Endothelial cell of umbilical vein (primary cell): ENCODE data around the gene BMERB1. TPM values are rescaled to one million over a fixed set of nuclear protein-coding genes. Genes with fewer than 3 reads are reported as not detected.

Experiments used
- BruUV-seq: library from RNA; stranded (reverse); fragments of 400-500 nt; replicated peaks from 2 replicates; lab custom pipeline; 2021; lab: Mats Ljungman, UMichigan
- CTCF ChIA-PET: fragments of 300-600, 350-600 bp; sonication (Branson Sonifier 250); formaldehyde crosslinking; loops from one replicate; lab custom pipeline; 2021; ENCODE audit warnings: antibody characterized with exemption, inconsistent platforms; lab: Charles Lee
- POLR2A ChIA-PET: fragments of 300-600, 350-600 bp; sonication (Branson Sonifier 250); formaldehyde crosslinking; loops from one replicate; lab custom pipeline; 2021; ENCODE audit warnings: antibody characterized with exemption, inconsistent platforms; lab: Charles Lee
- DNase-seq: peaks from one replicate; pipeline ENCODE4 v3.0.0-alpha.2; 2011; ENCODE audit warnings: low read depth, low spot score
- FAIRE-seq: peaks from 2 replicates; lab custom pipeline; 2011; peaks lifted over from hg19 to GRCh38; lab: Jason Lieb, UNC
- H2AFZ ChIP-seq: 2 replicates; pipeline ENCODE4 v1.6.0; 2012; ENCODE audit warnings: low read depth, low read length, control low read depth, inconsistent platforms
- H3K27ac ChIP-seq: 2 replicates; pipeline ENCODE4 v1.5.1; 2011; ENCODE audit warnings: low read depth, mild to moderate bottlenecking, control low read depth, low read length, moderate library complexity; ENCODE audit not compliant: insufficient read depth
- H3K27me3 ChIP-seq, 2 experiments: 2 replicates each; pipeline versions ENCODE4 v1.6.0 to v1.6.1; 2011; ENCODE audit warnings: low read length in 2 of 2, mixed read lengths in 1 of 2; ENCODE audit not compliant: control insufficient read depth in 2 of 2, insufficient read depth in 2 of 2
- H3K36me3 ChIP-seq, 2 experiments: 2 replicates in 1 of 2; 3 replicates in 1 of 2; pipeline ENCODE4 v1.5.1; 2011; ENCODE audit warnings: low read length in 2 of 2, mild to moderate bottlenecking in 1 of 2, moderate library complexity in 1 of 2; ENCODE audit not compliant: control insufficient read depth in 2 of 2, insufficient read depth in 2 of 2; ENCODE audit errors: extremely low read depth in 1 of 2
- H3K4me1 ChIP-seq: 3 replicates; pipeline ENCODE4 v1.5.1; 2011; ENCODE audit warnings: mild to moderate bottlenecking, low read length; ENCODE audit not compliant: control insufficient read depth, insufficient read depth; ENCODE audit errors: extremely low read depth
- H3K4me2 ChIP-seq: 2 replicates; pipeline ENCODE4 v1.6.1; 2011; ENCODE audit warnings: low read length, control low read depth, mixed read lengths; ENCODE audit not compliant: insufficient read depth
- H3K4me3 ChIP-seq, 3 experiments: fragments of 200-600 bp in 1 of 3; sonication (generic), shearing (Covaris generic) in 1 of 3; replicated peaks in 1 of 3; 2 replicates each; pipeline ENCODE4 v1.5.1; 2011 to 2016; ENCODE audit warnings: control low read depth in 3 of 3, low read length in 3 of 3, mild to moderate bottlenecking in 2 of 3, inconsistent platforms in 1 of 3, low read depth in 1 of 3, moderate library complexity in 1 of 3; ENCODE audit not compliant: insufficient read depth in 1 of 3
- H3K79me2 ChIP-seq: 2 replicates; pipeline ENCODE4 v1.6.0; 2012; ENCODE audit warnings: low read length, inconsistent platforms; ENCODE audit not compliant: control insufficient read depth, insufficient read depth
- H3K9ac ChIP-seq: replicated peaks from 2 replicates; pipeline ENCODE3; 2011; ENCODE audit warnings: low read length, control low read depth; ENCODE audit not compliant: insufficient read depth; ENCODE audit errors: extremely low read depth
- H3K9me1 ChIP-seq: replicated peaks from 3 replicates; pipeline ENCODE4 v1.6.0; 2011; ENCODE audit warnings: mild to moderate bottlenecking, low read length; ENCODE audit not compliant: control insufficient read depth, insufficient read depth; ENCODE audit errors: extremely low read depth
- H3K9me3 ChIP-seq: replicated peaks from 2 replicates; pipeline ENCODE4 v1.5.1; 2012; ENCODE audit warnings: low read length, inconsistent platforms; ENCODE audit not compliant: control insufficient read depth, insufficient read depth
- H4K20me1 ChIP-seq: replicated peaks from 2 replicates; pipeline ENCODE3; 2011; ENCODE audit warnings: mild to moderate bottlenecking, low read length; ENCODE audit not compliant: control insufficient read depth, insufficient read depth; ENCODE audit errors: extremely low read depth
- FOS ChIP-seq: IDR thresholded peaks from 2 replicates; pipeline ENCODE4 v1.6.1; 2011; ENCODE audit warnings: mild to moderate bottlenecking, low read length, moderate library complexity, borderline replicate concordance; ENCODE audit not compliant: insufficient read depth
- GATA2 ChIP-seq: IDR thresholded peaks from 2 replicates; pipeline ENCODE4 v1.7.0; 2011; ENCODE audit warnings: low read depth, mild to moderate bottlenecking, moderate library complexity, mixed read lengths, low read length; ENCODE audit not compliant: insufficient read length, insufficient read depth
- JUN ChIP-seq: IDR thresholded peaks from 2 replicates; pipeline ENCODE4 v1.6.1; 2011; ENCODE audit warnings: borderline replicate concordance, low read depth; ENCODE audit not compliant: insufficient read length, insufficient read depth
- MYC ChIP-seq: IDR thresholded peaks from one replicate; pipeline ENCODE4 v1.6.1; 2011; ENCODE audit warnings: mild to moderate bottlenecking, low read depth, low read length
- POLR2A ChIP-seq: IDR thresholded peaks from 2 replicates; pipeline ENCODE4 v1.6.1; 2012; ENCODE audit warnings: low read depth, mild to moderate bottlenecking, control low read depth, low read length
- POLR2AphosphoS5 ChIP-seq: IDR thresholded peaks from 2 replicates; pipeline ENCODE4 v1.6.1; 2012; ENCODE audit warnings: low read depth, mild to moderate bottlenecking, control low read depth, low read length, moderate library complexity; ENCODE audit not compliant: insufficient read depth
- dilution Hi-C: fragments of 300-500 bp; cut with MboI; formaldehyde crosslinking; loops from one replicate; pipeline ENCODE4 v1.15.0; 2019; ENCODE audit warnings: low sequenced_read_pairs; ENCODE audit not compliant: extremely low pct_ligation_motif_present
- intact Hi-C: fragments of 100-400 bp; cut with micrococcal nuclease; formaldehyde crosslinking; loops from one replicate; pipeline ENCODE4 v1.10.0; 2022
- polyA plus RNA-seq, 4 experiments: library from polyadenylated mRNA; depleted of rRNA in 3 of 4; stranded (reverse) in 3 of 4; unstranded in 1 of 4; fragments of >200 nt; gene quantifications; 2 replicates each; pipeline versions ENCODE4 v1.2.1 to v1.2.3, GENCODE V29; 2011 to 2012; ENCODE audit warnings: missing spikeins in 1 of 4
- total RNA-seq: library from RNA; stranded (reverse); gene quantifications from 2 replicates; pipeline ENCODE4 v1.2.3, GENCODE V29; 2021
- TF ChIP-seq, protein P1 (sequence below), 2 donors: IDR thresholded peaks; 1 replicate in 1 of 2; 2 replicates in 1 of 2; pipeline ENCODE4 v1.5.1; 2011; ENCODE audit warnings: low read length in 2 of 2, mild to moderate bottlenecking in 2 of 2, moderate library complexity in 2 of 2, control low read depth in 1 of 2, inconsistent platforms in 1 of 2, low read depth in 1 of 2; ENCODE audit not compliant: insufficient read depth in 1 of 2; ENCODE audit errors: extremely low read depth in 1 of 2
- TF ChIP-seq, protein P2 (sequence below): IDR thresholded peaks from 2 replicates; pipeline ENCODE4 v1.6.1; 2011; ENCODE audit not compliant: insufficient read depth, insufficient read length

BMERB1 gene
- total and polyA plus RNA-seq, 2 donors (not counting 3 experiments of a cell fraction or from before 2014, with no cell fraction given) = 14.1 to 17.4 TPM

DNA sequence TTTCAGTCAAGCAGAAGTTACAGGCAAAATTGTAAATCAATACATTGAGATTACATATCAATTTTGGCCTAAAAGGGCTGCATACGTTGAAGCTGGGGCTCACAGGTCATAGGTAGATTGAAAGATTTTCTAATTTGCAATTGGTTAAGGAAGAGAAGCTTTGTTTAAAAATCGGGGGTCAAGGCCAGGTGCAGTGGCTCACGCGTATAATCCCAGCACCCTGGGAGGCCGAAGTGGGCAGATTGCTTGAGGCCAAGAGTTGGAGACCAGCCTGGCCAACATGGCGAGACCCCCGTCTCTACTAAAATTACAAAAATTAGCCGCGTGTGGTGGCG, 140.2 kb downstream of the BMERB1 start:
- Histone ChIP-seq H3K4me1 (no peaks in the 10 kb centered on the region), H3K36me3 (no peaks in the 10 kb centered on the region), H3K4me2 (no peak overlapping the region), H3K9me3 (no peaks in the 10 kb centered on the region), H3K4me3 (no peak overlapping the region), H3K9me1 (no peaks in the 10 kb centered on the region), H2AFZ (no peak overlapping the region), H3K79me2 (no peaks in the 10 kb centered on the region), H3K27ac (no peak overlapping the region), H3K27me3 (no peaks in the 10 kb centered on the region), H4K20me1 (no peaks in the 10 kb centered on the region), H3K9ac (no peak overlapping the region)
- POLR2A ChIA-PET = no interaction called here
- dilution Hi-C loops (no loop called here), intact Hi-C loops (no loop called here)
- BruUV-seq = no TSS peak
- DNase-seq = no peak
- TF ChIP-seq JUN (no peak), POLR2A (no peak), FOS (no peak), GATA2 (no peak), MYC (no peak), POLR2AphosphoS5 (no peak)
- TF ChIP-seq, protein P1, sequence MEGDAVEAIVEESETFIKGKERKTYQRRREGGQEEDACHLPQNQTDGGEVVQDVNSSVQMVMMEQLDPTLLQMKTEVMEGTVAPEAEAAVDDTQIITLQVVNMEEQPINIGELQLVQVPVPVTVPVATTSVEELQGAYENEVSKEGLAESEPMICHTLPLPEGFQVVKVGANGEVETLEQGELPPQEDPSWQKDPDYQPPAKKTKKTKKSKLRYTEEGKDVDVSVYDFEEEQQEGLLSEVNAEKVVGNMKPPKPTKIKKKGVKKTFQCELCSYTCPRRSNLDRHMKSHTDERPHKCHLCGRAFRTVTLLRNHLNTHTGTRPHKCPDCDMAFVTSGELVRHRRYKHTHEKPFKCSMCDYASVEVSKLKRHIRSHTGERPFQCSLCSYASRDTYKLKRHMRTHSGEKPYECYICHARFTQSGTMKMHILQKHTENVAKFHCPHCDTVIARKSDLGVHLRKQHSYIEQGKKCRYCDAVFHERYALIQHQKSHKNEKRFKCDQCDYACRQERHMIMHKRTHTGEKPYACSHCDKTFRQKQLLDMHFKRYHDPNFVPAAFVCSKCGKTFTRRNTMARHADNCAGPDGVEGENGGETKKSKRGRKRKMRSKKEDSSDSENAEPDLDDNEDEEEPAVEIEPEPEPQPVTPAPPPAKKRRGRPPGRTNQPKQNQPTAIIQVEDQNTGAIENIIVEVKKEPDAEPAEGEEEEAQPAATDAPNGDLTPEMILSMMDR (IDR thresholded peaks at IDR 0.05; ENCODE audit: extremely low read depth in 1 of 2, insufficient read depth in 1 of 2, low read depth in 1 of 2, low read length in 2 of 2) = no peak
- TF ChIP-seq, protein P2, sequence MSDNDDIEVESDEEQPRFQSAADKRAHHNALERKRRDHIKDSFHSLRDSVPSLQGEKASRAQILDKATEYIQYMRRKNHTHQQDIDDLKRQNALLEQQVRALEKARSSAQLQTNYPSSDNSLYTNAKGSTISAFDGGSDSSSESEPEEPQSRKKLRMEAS = no peak
- CTCF ChIA-PET = no interaction called here
- no peak for FAIRE-seq
